SU-DHL-6 (cell line): Measurements from ENCODE around the gene RNF225.

Source experiments
- H2AFZ ChIP-seq: fragments of 200-600 bp; sonication (generic); 2 replicates; pipeline ENCODE4 v1.6.1; 2014; ENCODE audit warnings: low read depth, mild to moderate bottlenecking, moderate library complexity, mixed read lengths, antibody characterized with exemption, low read length; ENCODE audit not compliant: severe bottlenecking
- H3F3A ChIP-seq: fragments of 200-600 bp; shearing (Covaris generic); 2 replicates; pipeline ENCODE4 v1.6.0; 2016; ENCODE audit warnings: antibody characterized with exemption, mild to moderate bottlenecking; ENCODE audit not compliant: insufficient read depth
- H3K27ac ChIP-seq: fragments of 200-600 bp; sonication (generic); 2 replicates; pipeline ENCODE4 v1.5.1; 2016; ENCODE audit warnings: low read depth, mild to moderate bottlenecking, low read length, moderate library complexity, mixed read lengths
- H3K27me3 ChIP-seq: fragments of 200-600 bp; sonication (generic), shearing (Covaris generic); 2 replicates; pipeline ENCODE4 v1.6.0; 2014; ENCODE audit warnings: mild to moderate bottlenecking, low read length
- H3K36me3 ChIP-seq: fragments of 200-600 bp; sonication (generic); 2 replicates; pipeline ENCODE4 v1.6.1; 2014; ENCODE audit warnings: mild to moderate bottlenecking, low read length, mixed read lengths
- H3K4me2 ChIP-seq: fragments of 300-600, 200-600 bp; shearing (Covaris generic), sonication (generic); 2 replicates; pipeline ENCODE4 v1.6.0; 2014; ENCODE audit warnings: low read length, low read depth, mild to moderate bottlenecking; ENCODE audit not compliant: poor library complexity, severe bottlenecking
- H3K4me3 ChIP-seq: fragments of 200-600 bp; sonication (generic); 2 replicates; pipeline ENCODE4 v1.5.1; 2014; ENCODE audit warnings: antibody characterized with exemption, low read length, mild to moderate bottlenecking, mixed read lengths; ENCODE audit not compliant: insufficient read depth, poor library complexity, severe bottlenecking
- H3K79me2 ChIP-seq: fragments of 200-600 bp; sonication (generic); 2 replicates; pipeline ENCODE4 v1.6.1; 2014; ENCODE audit warnings: mild to moderate bottlenecking, low read length, moderate library complexity; ENCODE audit not compliant: insufficient read depth
- H3K9ac ChIP-seq: fragments of 200-600 bp; sonication (generic); 2 replicates; pipeline ENCODE4 v1.7.0; 2014; ENCODE audit warnings: mild to moderate bottlenecking, low read length
- H3K9me2 ChIP-seq: fragments of 200-600 bp; sonication (generic); replicated peaks from 2 replicates; pipeline ENCODE4 v1.6.1; 2014; ENCODE audit warnings: low read length; ENCODE audit not compliant: insufficient read depth
- H3K9me3 ChIP-seq: fragments of 200-600 bp; sonication (generic); 2 replicates; pipeline ENCODE4 v1.6.1; 2014; ENCODE audit warnings: low read length, mixed read lengths; ENCODE audit not compliant: insufficient read depth
- H4K20me1 ChIP-seq: fragments of 200-600 bp; sonication (generic); 2 replicates; pipeline ENCODE4 v1.6.1; 2014; ENCODE audit warnings: low read depth, mild to moderate bottlenecking, antibody characterized with exemption, low read length, moderate library complexity, mixed read lengths
- CTCF ChIP-seq: fragments of 200-600 bp; sonication (generic); IDR thresholded peaks from one replicate; pipeline ENCODE4 v1.5.1; 2017; ENCODE audit warnings: antibody characterized with exemption, mild to moderate bottlenecking, low read length, moderate library complexity; ENCODE audit not compliant: insufficient read depth, poor library complexity, severe bottlenecking
- EZH2phosphoT487 ChIP-seq: fragments of 200-600 bp; sonication (generic), shearing (Covaris generic); conservative IDR thresholded peaks from 2 replicates; pipeline ENCODE4 v1.6.1; 2018; ENCODE audit warnings: mild to moderate bottlenecking, antibody characterized with exemption, low read length, moderate library complexity, mixed read lengths

Gene RNF225

GRCh38 chr19:58356766-58357480 lies 38.5 kb upstream of the RNF225 start:
- Histone ChIP-seq H3K79me2 (no peaks in the 10 kb centered on the region), H3K9me3 (no peaks in the 10 kb centered on the region), H2AFZ (no peak overlapping the region), H3K4me3 (no peak overlapping the region), H3K9me2 (no peaks in the 10 kb centered on the region), H3K4me2 (no peak overlapping the region), H3F3A (0 out of 2 replicates have a peak, but pooled peaks cover 5% of the 10 kb centered on the region), H3K9ac (no peak overlapping the region), H3K36me3 (no peaks in the 10 kb centered on the region), H4K20me1 (no peaks in the 10 kb centered on the region), H3K27ac (no peak overlapping the region), H3K27me3 (no peaks in the 10 kb centered on the region)
- TF ChIP-seq CTCF, result no peak
- no peak for TF ChIP-seq EZH2phosphoT487

GRCh38 chr19:58357481-58358145 lies 37.8 kb upstream of the RNF225 start:
- H3K9me2 ChIP-seq, result no peaks in the 10 kb centered on the region
- TF ChIP-seq EZH2phosphoT487 (no peak), CTCF (no peak)

GRCh38 chr19:58361900-58362271 lies 33.6 kb upstream of the RNF225 start:
- TF ChIP-seq EZH2phosphoT487 (no peak), CTCF (no peak)
- Histone ChIP-seq H3K36me3 (no peaks in the 10 kb centered on the region), H3K27ac (peak overlapping the region; percentile 50), H3K9me2 (no peaks in the 10 kb centered on the region), H3K4me3 (peak overlapping the region; percentile 69), H3K4me2 (peak overlapping the region; percentile 75), H2AFZ (peak overlapping the region; percentile 52), H3K9ac (peak overlapping the region; percentile 80), H4K20me1 (no peaks in the 10 kb centered on the region), H3K79me2 (no peaks in the 10 kb centered on the region), H3K27me3 (no peaks in the 10 kb centered on the region), H3F3A (0 out of 2 replicates have a peak, but pooled peaks cover 8% of the 10 kb centered on the region), H3K9me3 (no peaks in the 10 kb centered on the region)

More at GRCh38 chr19:58357481-58358145, 37.8 kb upstream of the RNF225 start:
- Histone ChIP-seq H3K27me3 (no peaks in the 10 kb centered on the region), H3F3A (0 out of 2 replicates have a peak, but pooled peaks cover 5% of the 10 kb centered on the region), H2AFZ (no peak overlapping the region), H4K20me1 (no peaks in the 10 kb centered on the region), H3K79me2 (no peaks in the 10 kb centered on the region), H3K9ac (no peak overlapping the region), H3K9me3 (no peaks in the 10 kb centered on the region), H3K4me2 (no peak overlapping the region), H3K27ac (no peak overlapping the region), H3K4me3 (no peak overlapping the region), H3K36me3 (no peaks in the 10 kb centered on the region)
